BE2C (cell line): ENCODE measurements around the gene USP5.

Source experiments
- DNase-seq: peaks from one replicate; pipeline ENCODE4 v3.0.0-alpha.2; 2020
- H3K27me3 ChIP-seq: fragments of 250-450 bp; sonication (Bioruptor Pico); 2 replicates; pipeline ENCODE4 v1.5.1; 2020; ENCODE audit warnings: mild to moderate bottlenecking
- H3K36me3 ChIP-seq: fragments of 250-450 bp; sonication (Bioruptor Pico); 2 replicates; pipeline ENCODE4 v1.5.1; 2020; ENCODE audit warnings: mild to moderate bottlenecking
- H3K4me1 ChIP-seq: fragments of 250-450 bp; sonication (Bioruptor Pico); 2 replicates; pipeline ENCODE4 v1.5.1; 2020
- H3K4me3 ChIP-seq: 2 replicates; pipeline ENCODE4 v1.5.1; 2011; ENCODE audit warnings: low read depth, low read length
- H3K9me3 ChIP-seq: fragments of 250-450 bp; sonication (Bioruptor Pico); 2 replicates; pipeline ENCODE4 v1.5.1; 2020
- CTCF ChIP-seq: IDR thresholded peaks from 2 replicates; pipeline ENCODE4 v1.5.1; 2012; ENCODE audit warnings: mild to moderate bottlenecking, low read depth, low read length

The USP5 gene

GRCh38 chr12:6832125-6832524 lies 19.8 kb upstream of the USP5 start:
- peaks cover 62% of the 10 kb centered on the region for H3K36me3 ChIP-seq
- DNase-seq, result no peak
- no peak overlapping the region for H3K4me3 ChIP-seq
- no peak for TF ChIP-seq CTCF
- H3K27me3 ChIP-seq, result no peaks in the 10 kb centered on the region
- H3K9me3 ChIP-seq, result no peaks in the 10 kb centered on the region
- peaks cover 2% of the 10 kb centered on the region for H3K4me1 ChIP-seq

GRCh38 chr12:6833189-6833890 lies 18.6 kb upstream of the USP5 start:
- H3K4me1 ChIP-seq, result no peaks in the 10 kb centered on the region; the same call in 1 of the 2 replicates
- no peaks in the 10 kb centered on the region for H3K9me3 ChIP-seq
- no peaks in the 10 kb centered on the region for H3K27me3 ChIP-seq
- no peak overlapping the region for H3K4me3 ChIP-seq
- peaks cover 74% of the 10 kb centered on the region for H3K36me3 ChIP-seq
- TF ChIP-seq CTCF, result no peak
- DNase-seq, result no peak

GRCh38 chr12:6834254-6834653 lies 17.7 kb upstream of the USP5 start:
- TF ChIP-seq CTCF, result no peak
- H3K9me3 ChIP-seq, result no peaks in the 10 kb centered on the region
- H3K36me3 ChIP-seq, result peaks cover 79% of the 10 kb centered on the region
- H3K27me3 ChIP-seq, result no peaks in the 10 kb centered on the region
- no peaks in the 10 kb centered on the region; the same call in 1 of the 2 replicates for H3K4me1 ChIP-seq
- no peak overlapping the region for H3K4me3 ChIP-seq
- no peak for DNase-seq

- no peak for TF ChIP-seq CTCF
- Histone ChIP-seq H3K4me1 (no peaks in the 10 kb centered on the region; the same call in 1 of the 2 replicates), H3K4me3 (no peak overlapping the region), H3K36me3 (peaks cover 83% of the 10 kb centered on the region), H3K9me3 (no peaks in the 10 kb centered on the region), H3K27me3 (no peaks in the 10 kb centered on the region)
- DNase-seq, result no peak
Observed at GRCh38 chr12:6834873-6835272, 17.1 kb upstream of the USP5 start.

GRCh38 chr12:6836851-6837250 lies 15.1 kb upstream of the USP5 start:
- no peaks in the 10 kb centered on the region for H3K9me3 ChIP-seq
- DNase-seq, result no peak
- H3K4me3 ChIP-seq, result no peak overlapping the region
- no peaks in the 10 kb centered on the region for H3K4me1 ChIP-seq
- TF ChIP-seq CTCF, result no peak
- H3K27me3 ChIP-seq, result no peaks in the 10 kb centered on the region
- H3K36me3 ChIP-seq, result peaks cover 75% of the 10 kb centered on the region

- no peak for DNase-seq
- TF ChIP-seq CTCF, result no peak
- Histone ChIP-seq H3K9me3 (no peaks in the 10 kb centered on the region), H3K4me3 (no peak overlapping the region), H3K27me3 (no peaks in the 10 kb centered on the region), H3K36me3 (peaks cover 76% of the 10 kb centered on the region), H3K4me1 (no peaks in the 10 kb centered on the region)
Observed at GRCh38 chr12:6837370-6838060, 14.4 kb upstream of the USP5 start.
